Pancreas (tissue), 10 donors: ENCODE results near the gene CNTRL. TPM values are rescaled to one million over a fixed set of nuclear protein-coding genes. Genes with fewer than 3 reads are reported as not detected.
"Not testable (repeated sequence)": the region's sequence is repeated elsewhere in the genome, so short reads cannot be mapped to it uniquely, and the experiment has no call there.

Experiments used
- ATAC-seq, 4 donors: fragments of 200-7000 bp; cut with Tn5 transposase; one replicate each; pipeline versions ENCODE4 v1.8.0 to v1.9.1; 2020; ENCODE audit warnings: mild to moderate bottlenecking in 4 of 4, moderate library complexity in 4 of 4
- DNase-seq, 6 donors: peaks; one replicate each; pipeline ENCODE4 v3.0.0-alpha.2; 2020
- FAIRE-seq: peaks from 2 replicates; lab custom pipeline; 2012; peaks lifted over from hg19 to GRCh38; lab: Jason Lieb, UNC
- H3K27ac ChIP-seq, 4 donors: fragments of 200-600 bp; sonication (generic); 1 replicate in 3 of 4; 2 replicates in 1 of 4; pipeline versions ENCODE4 v1.5.0 to v1.8.0; 2020
- H3K27me3 ChIP-seq, 4 donors: fragments of 200-600 bp; one replicate each; pipeline ENCODE4 v1.8.0; 2021
- H3K36me3 ChIP-seq, 3 donors: fragments of 200-600 bp; sonication (generic) in 1 of 3; one replicate each; pipeline versions ENCODE4 v1.5.0 to v1.8.0; 2020 to 2021
- H3K4me1 ChIP-seq, 3 donors: fragments of 200-600 bp; one replicate each; pipeline ENCODE4 v1.8.0; 2021
- H3K4me3 ChIP-seq, 4 donors: fragments of 200-600 bp; sonication (generic) in 2 of 4; one replicate each; pipeline versions ENCODE4 v1.5.0 to v1.8.0; 2020 to 2021
- H3K9me3 ChIP-seq, 4 donors: fragments of 200-600 bp; one replicate each; pipeline ENCODE4 v1.8.0; 2021
- WGBS, 2 donors: extraction: QIAGEN DNeasy Blood & Tissue Kit; methylation state at CpG; one replicate each; pipeline ENCODE4 v1.1.7; 2013; 5-methylcytosine and 5-hydroxymethylcytosine counted together
- intact Hi-C, 3 donors: fragments of 100-400 bp; cut with DNase I; formaldehyde crosslinking; loops; one replicate each; pipeline versions ENCODE4 v1.11.1 to v1.14.2; 2022
- polyA plus RNA-seq, 2 donors: library from polyadenylated mRNA; stranded (reverse); fragments of 200-250 nt; gene quantifications; one replicate each; pipeline ENCODE4 v1.2.3, GENCODE V29; 2013
- total RNA-seq, 6 donors: library from RNA; stranded (reverse); fragmentation: NEBNext Ultra II Directional in 4 of 6; extraction: Animal tissue kit (Norgen Biotek cat#: 25700) in 4 of 6; gene quantifications; one replicate each; pipeline versions ENCODE4 v1.2.1 to v1.2.4, GENCODE V29; 2021 to 2023
- TF ChIP-seq, protein P1 (sequence below), 4 donors: fragments of 200-600 bp; sonication (generic) in 3 of 4; IDR thresholded peaks; one replicate each; pipeline versions ENCODE4 v1.5.0 to v1.8.0; 2021; ENCODE audit warnings: antibody characterized with exemption in 4 of 4
- donor health status: healthy with polysubstance abuse.
- donor health status: DM: no; HTN: no; CAD: no; lungs with moderate emphysema.
- donor health status: DM: no; HTN: no; CAD: no.
- donor health status: control.
- donor health status: control.
- donor health status: Bipolar disorder and iron deficiency.
- donor health status: DM: yes; HTN: yes; CAD: no.
- donor health status: DM: no; HTN: no; CAD: no.
- donor health status: DM: no; HTN: no; CAD: no.
- donor health status: DM: yes; HTN: yes; CAD: no.

CNTRL gene
- 10 to 100 TPM in 1 of 6 donors, 1 to 10 TPM in 5; 5.5 to 12.1 (median 6.5) TPM for total RNA-seq
- polyA plus RNA-seq: 1 to 10 TPM; 5.0 to 7.7 TPM

GRCh38 chr9:121074370-121075250 is at the start of gene CNTRL:
Gene CNTRL (plus strand): TSS chr9:121074955. CDS start chr9:121088327, 13,372 bp downstream.
- intact Hi-C loops: no loop called here

GRCh38 chr9:121026260-121026691 is 48.5 kb upstream of the CNTRL start:
- no peak overlapping the region for H3K4me3 ChIP-seq
- no peak overlapping the region for H3K27ac ChIP-seq
- WGBS, 2 donors: 78 to 80% methylated on average over 3 of the region's 3 CpGs
- H3K4me1 ChIP-seq: no peaks in the 10 kb centered on the region
- no peaks in the 10 kb centered on the region for H3K36me3 ChIP-seq
- intact Hi-C loops: no loop called here
- no peaks in the 10 kb centered on the region for H3K9me3 ChIP-seq
- DNase-seq (no peak), FAIRE-seq (no peak), ATAC-seq (no peak)
- TF ChIP-seq, protein P1, sequence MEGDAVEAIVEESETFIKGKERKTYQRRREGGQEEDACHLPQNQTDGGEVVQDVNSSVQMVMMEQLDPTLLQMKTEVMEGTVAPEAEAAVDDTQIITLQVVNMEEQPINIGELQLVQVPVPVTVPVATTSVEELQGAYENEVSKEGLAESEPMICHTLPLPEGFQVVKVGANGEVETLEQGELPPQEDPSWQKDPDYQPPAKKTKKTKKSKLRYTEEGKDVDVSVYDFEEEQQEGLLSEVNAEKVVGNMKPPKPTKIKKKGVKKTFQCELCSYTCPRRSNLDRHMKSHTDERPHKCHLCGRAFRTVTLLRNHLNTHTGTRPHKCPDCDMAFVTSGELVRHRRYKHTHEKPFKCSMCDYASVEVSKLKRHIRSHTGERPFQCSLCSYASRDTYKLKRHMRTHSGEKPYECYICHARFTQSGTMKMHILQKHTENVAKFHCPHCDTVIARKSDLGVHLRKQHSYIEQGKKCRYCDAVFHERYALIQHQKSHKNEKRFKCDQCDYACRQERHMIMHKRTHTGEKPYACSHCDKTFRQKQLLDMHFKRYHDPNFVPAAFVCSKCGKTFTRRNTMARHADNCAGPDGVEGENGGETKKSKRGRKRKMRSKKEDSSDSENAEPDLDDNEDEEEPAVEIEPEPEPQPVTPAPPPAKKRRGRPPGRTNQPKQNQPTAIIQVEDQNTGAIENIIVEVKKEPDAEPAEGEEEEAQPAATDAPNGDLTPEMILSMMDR (IDR thresholded peaks at IDR 0.05): no peak
- no peaks in the 10 kb centered on the region for H3K27me3 ChIP-seq

More at GRCh38 chr9:121074370-121075250, at the start of gene CNTRL:
- peak within 1 kb of the TSS; percentile 67 to 85 (median 82) for H3K27ac ChIP-seq
- TF ChIP-seq, protein P1 (IDR thresholded peaks at IDR 0.05): no peak
- peak within 1 kb of the TSS; percentile 50 to 85 (median 66) for H3K4me3 ChIP-seq
- no peaks in the 10 kb centered on the region for H3K27me3 ChIP-seq
- WGBS, 2 donors: 0 to 1% methylated on average over 56 to 85 of the region's 85 CpGs
- no peaks in the 10 kb centered on the region for H3K9me3 ChIP-seq
- H3K4me1 ChIP-seq: peaks cover 4 to 11% (median 4%) of the 10 kb centered on the region in 3 donors
- DNase-seq (peak; percentile 86 to 94 (median 90)), FAIRE-seq (no peak), ATAC-seq (peak; percentile 92 to 96 (median 93))
- no peaks in the 10 kb centered on the region for H3K36me3 ChIP-seq

DNA sequence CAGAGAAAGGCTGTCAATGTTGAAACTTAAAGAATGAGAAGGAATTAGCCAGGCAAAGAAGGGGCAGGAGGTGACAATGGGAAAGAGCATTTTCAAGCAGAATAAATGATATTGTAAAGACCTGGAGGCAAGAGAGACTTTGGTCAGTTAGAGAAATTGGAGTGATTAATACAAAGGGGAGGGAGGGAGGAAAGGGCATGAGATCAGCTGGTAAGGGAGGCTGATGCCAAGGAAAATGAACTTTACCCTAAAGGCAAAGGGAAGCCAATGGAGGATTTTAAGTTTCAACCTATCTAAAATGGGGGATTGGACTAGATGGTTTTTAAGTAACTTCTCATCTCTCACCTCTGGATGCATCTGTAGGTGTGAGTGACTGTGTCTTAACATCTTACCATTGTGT is 48.0 kb upstream of the CNTRL start:
- no peak overlapping the region for H3K4me3 ChIP-seq
- no peaks in the 10 kb centered on the region for H3K36me3 ChIP-seq
- H3K27me3 ChIP-seq: no peaks in the 10 kb centered on the region
- peak; percentile 53 to 73 (median 66) for ATAC-seq
- no peaks in the 10 kb centered on the region for H3K9me3 ChIP-seq
- H3K27ac ChIP-seq: no peak overlapping the region
- intact Hi-C loops: no loop called here
- DNase-seq: no peak
- no peak for FAIRE-seq
- TF ChIP-seq, protein P1 (IDR thresholded peaks at IDR 0.05): no peak
- H3K4me1 ChIP-seq: no peaks in the 10 kb centered on the region

GRCh38 chr9:121028285-121028684 is 46.5 kb upstream of the CNTRL start:
- DNase-seq, ATAC-seq, H3K4me3 ChIP-seq, H3K36me3 ChIP-seq, H3K27ac ChIP-seq, H3K27me3 ChIP-seq, H3K4me1 ChIP-seq, H3K9me3 ChIP-seq, intact Hi-C loops, FAIRE-seq: not testable (repeated sequence)
- WGBS, 2 donors: 73 to 87% methylated on average over 4 of the region's 4 CpGs

DNA sequence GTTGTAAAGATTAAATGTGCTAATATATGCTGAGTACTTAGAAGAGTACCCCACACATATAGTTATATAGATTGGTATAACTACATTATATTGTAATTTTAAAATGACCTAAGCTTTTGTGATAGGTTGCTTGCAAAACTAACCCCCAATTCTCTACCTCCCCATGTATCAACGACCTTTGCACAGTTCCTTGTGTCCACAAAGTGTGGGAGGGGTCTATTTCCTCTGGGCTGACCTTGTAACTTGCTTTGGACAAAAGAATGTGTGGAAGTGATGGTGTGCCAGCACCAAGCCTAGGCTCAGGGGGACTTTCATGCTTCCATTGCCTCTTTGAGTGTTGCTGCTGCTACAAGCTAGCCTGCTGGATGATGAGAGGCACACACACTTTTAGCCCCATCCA is 45.3 kb upstream of the CNTRL start:
- Histone ChIP-seq H3K4me3 (no peak overlapping the region), H3K4me1 (no peaks in the 10 kb centered on the region), H3K36me3 (no peaks in the 10 kb centered on the region), H3K27me3 (no peaks in the 10 kb centered on the region), H3K9me3 (no peaks in the 10 kb centered on the region), H3K27ac (no peak overlapping the region)
- no peak for DNase-seq
- intact Hi-C loops: no loop called here
- TF ChIP-seq, protein P1 (IDR thresholded peaks at IDR 0.05): no peak
- ATAC-seq: no peak
- FAIRE-seq: no peak
- WGBS, 2 donors: 40 to 46% methylated on average over 1 of the region's 1 CpG
